Thoracic aorta (tissue), 2 donors: ENCODE measurements around the gene NOTCH1. TPM values are rescaled to one million over a fixed set of nuclear protein-coding genes. Genes with fewer than 3 reads are reported as not detected.

Source experiments
- ATAC-seq: fragments of 150-250 bp; one replicate; pipeline ENCODE4 v1.8.0; 2017; ENCODE audit warnings: low read depth; ENCODE audit not compliant: insufficient number of reproducible peaks, low FRiP score
- DNase-seq: peaks from one replicate; pipeline ENCODE4 v3.0.0-alpha.2; 2020; ENCODE audit warnings: low spot score
- H3K27ac ChIP-seq, 2 donors: fragments of 200-600 bp; sonication (generic); 1 replicate in 1 of 2; 2 replicates in 1 of 2; pipeline ENCODE4 v1.5.1; 2016; ENCODE audit warnings: mild to moderate bottlenecking in 2 of 2, moderate library complexity in 2 of 2
- H3K27me3 ChIP-seq: fragments of 200-600 bp; sonication (generic); replicated peaks from 2 replicates; pipeline ENCODE4 v1.6.0; 2016; ENCODE audit warnings: mild to moderate bottlenecking; ENCODE audit not compliant: insufficient read depth
- H3K36me3 ChIP-seq: fragments of 200-600 bp; sonication (generic); one replicate; pipeline ENCODE4 v1.5.1; 2016
- H3K4me1 ChIP-seq, 2 donors: fragments of 200-600 bp; sonication (generic); 1 replicate in 1 of 2; 2 replicates in 1 of 2; pipeline versions ENCODE4 v1.5.1 to v1.6.0; 2016; ENCODE audit warnings: low read depth in 2 of 2, mild to moderate bottlenecking in 1 of 2; ENCODE audit not compliant: control insufficient read depth in 1 of 2
- H3K4me3 ChIP-seq: fragments of 200-600 bp; sonication (generic); 2 replicates; pipeline ENCODE4 v1.5.1; 2016; ENCODE audit warnings: mild to moderate bottlenecking
- H3K9me3 ChIP-seq: fragments of 200-600 bp; sonication (generic); 2 replicates; pipeline ENCODE4 v1.5.1; 2016
- CTCF ChIP-seq: fragments of 200-600 bp; sonication (generic); IDR thresholded peaks from one replicate; pipeline ENCODE4 v1.5.1; 2019; ENCODE audit warnings: antibody characterized with exemption
- total RNA-seq, 2 donors: library from RNA; depleted of rRNA; stranded (reverse); fragments of >200 nt; gene quantifications; one replicate each; pipeline versions ENCODE4 v1.1.0 to v1.2.3, GENCODE V29; 2016

NOTCH1 gene
- total RNA-seq, 2 donors from 2014 or later: 40.9 to 48.1 TPM

GRCh38 chr9:136504512-136505348 lies 41.1 kb downstream of the NOTCH1 start:
- Histone ChIP-seq H3K27ac (no peak overlapping the region), H3K4me1 (no peaks in the 10 kb centered on the region), H3K27me3 (no peaks in the 10 kb centered on the region), H3K36me3 (peaks cover 76% of the 10 kb centered on the region), H3K4me3 (no peak overlapping the region), H3K9me3 (no peaks in the 10 kb centered on the region)
- no peak for DNase-seq
- no peak for TF ChIP-seq CTCF
- no peak for ATAC-seq

DNA sequence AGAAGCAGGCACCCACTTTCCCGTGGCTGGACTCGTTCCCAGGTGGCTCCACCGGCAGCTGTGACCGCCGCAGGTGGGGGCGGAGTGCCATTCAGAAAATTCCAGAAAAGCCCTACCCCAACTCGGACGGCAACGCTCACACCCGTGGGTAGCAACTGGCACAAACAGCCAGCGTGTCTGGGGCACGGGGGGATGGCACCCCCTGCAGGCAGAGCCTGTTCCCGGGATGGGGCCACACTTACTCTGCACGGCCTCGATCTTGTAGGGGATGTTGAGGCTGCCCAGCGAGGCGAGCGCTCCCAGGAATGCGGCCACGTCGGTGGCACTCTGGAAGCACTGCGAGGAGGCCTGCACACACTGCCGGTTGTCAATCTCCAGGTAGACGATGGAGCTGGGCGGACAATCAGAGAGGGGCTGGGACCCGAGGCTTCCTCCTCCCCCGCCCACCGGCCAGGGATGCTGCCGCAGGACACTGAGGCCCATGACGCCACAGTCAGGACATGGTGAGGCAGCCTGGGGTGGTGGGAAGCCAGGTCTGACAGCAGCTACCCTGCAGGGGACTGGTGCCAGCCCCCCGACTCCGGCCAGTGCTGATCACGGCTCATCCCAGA lies 42.8 kb downstream of the NOTCH1 start:
- Histone ChIP-seq H3K4me3 (no peak overlapping the region), H3K9me3 (no peaks in the 10 kb centered on the region), H3K36me3 (peaks cover 82% of the 10 kb centered on the region), H3K27ac (no peak overlapping the region), H3K4me1 (no peaks in the 10 kb centered on the region), H3K27me3 (no peaks in the 10 kb centered on the region)
- no peak for TF ChIP-seq CTCF
- ATAC-seq (no peak), DNase-seq (no peak)

DNA sequence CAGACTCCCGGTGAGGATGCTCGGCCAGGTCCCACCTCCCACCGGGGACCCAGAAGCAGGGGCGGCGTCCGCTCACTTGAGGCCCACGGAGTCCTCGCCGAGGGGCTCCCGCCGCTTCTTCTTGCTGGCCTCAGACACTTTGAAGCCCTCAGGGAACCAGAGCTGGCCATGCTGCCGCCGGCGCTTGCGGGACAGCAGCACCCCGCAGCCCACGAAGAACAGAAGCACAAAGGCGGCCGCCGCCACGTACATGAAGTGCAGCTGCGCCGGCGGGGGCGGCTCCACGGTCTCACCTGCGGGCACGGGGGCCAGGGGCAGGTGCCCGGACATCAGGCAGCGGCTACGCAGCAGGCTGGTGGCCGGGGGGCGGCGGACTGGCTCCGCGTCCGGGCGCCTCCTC lies 43.7 kb downstream of the NOTCH1 start:
- Histone ChIP-seq H3K4me1 (no peaks in the 10 kb centered on the region), H3K27ac (no peak overlapping the region), H3K27me3 (no peaks in the 10 kb centered on the region), H3K36me3 (peaks cover 80% of the 10 kb centered on the region), H3K4me3 (no peak overlapping the region), H3K9me3 (no peaks in the 10 kb centered on the region)
- DNase-seq (no peak), ATAC-seq (no peak)
- no peak for TF ChIP-seq CTCF

DNA sequence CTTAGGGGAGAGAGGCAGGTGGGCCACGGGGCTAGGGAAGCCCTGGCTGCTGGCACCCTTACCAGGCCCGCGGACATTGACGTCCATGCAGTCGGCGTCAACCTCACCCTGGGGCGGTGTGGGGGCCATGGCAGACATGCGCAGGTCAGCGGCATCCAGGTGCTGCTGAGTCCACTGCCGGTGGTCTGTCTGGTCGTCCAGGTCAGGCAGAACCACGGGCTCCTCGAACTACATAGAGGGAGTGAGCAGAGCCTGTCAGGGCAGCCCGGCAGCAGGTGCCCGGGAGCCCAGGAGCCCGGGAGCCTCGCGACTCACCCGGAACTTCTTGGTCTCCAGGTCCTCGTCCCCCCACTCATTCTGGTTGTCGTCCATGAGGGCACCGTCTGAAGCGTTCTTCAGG lies 44.2 kb downstream of the NOTCH1 start:
- Histone ChIP-seq H3K4me1 (no peaks in the 10 kb centered on the region), H3K36me3 (peaks cover 80% of the 10 kb centered on the region), H3K4me3 (no peak overlapping the region), H3K27ac (no peak overlapping the region), H3K9me3 (no peaks in the 10 kb centered on the region), H3K27me3 (no peaks in the 10 kb centered on the region)
- DNase-seq (no peak), ATAC-seq (no peak)
- no peak for TF ChIP-seq CTCF

- DNase-seq (no peak), ATAC-seq (no peak)
- no peak overlapping the region for H3K27ac ChIP-seq
- H3K9me3 ChIP-seq: no peaks in the 10 kb centered on the region
- peaks cover 78% of the 10 kb centered on the region for H3K36me3 ChIP-seq
- H3K27me3 ChIP-seq: no peaks in the 10 kb centered on the region
- no peaks in the 10 kb centered on the region for H3K4me1 ChIP-seq
- no peak for TF ChIP-seq CTCF
- no peak overlapping the region for H3K4me3 ChIP-seq
These were observed 45.6 kb downstream of the NOTCH1 start for GRCh38 chr9:136499935-136500910.
